ENCODE results near the gene HIPK2. TPM values are rescaled to one million over a fixed set of nuclear protein-coding genes. Genes with fewer than 3 reads are reported as not detected.
A peak's percentile ranks its signal among the peaks of the same experiment; 100 is the strongest.

The HIPK2 gene
- total and polyA plus RNA-seq, 2 of the 4 experiments (the other 2 are of a cell fraction): 22.0 to 27.1 TPM

DNA sequence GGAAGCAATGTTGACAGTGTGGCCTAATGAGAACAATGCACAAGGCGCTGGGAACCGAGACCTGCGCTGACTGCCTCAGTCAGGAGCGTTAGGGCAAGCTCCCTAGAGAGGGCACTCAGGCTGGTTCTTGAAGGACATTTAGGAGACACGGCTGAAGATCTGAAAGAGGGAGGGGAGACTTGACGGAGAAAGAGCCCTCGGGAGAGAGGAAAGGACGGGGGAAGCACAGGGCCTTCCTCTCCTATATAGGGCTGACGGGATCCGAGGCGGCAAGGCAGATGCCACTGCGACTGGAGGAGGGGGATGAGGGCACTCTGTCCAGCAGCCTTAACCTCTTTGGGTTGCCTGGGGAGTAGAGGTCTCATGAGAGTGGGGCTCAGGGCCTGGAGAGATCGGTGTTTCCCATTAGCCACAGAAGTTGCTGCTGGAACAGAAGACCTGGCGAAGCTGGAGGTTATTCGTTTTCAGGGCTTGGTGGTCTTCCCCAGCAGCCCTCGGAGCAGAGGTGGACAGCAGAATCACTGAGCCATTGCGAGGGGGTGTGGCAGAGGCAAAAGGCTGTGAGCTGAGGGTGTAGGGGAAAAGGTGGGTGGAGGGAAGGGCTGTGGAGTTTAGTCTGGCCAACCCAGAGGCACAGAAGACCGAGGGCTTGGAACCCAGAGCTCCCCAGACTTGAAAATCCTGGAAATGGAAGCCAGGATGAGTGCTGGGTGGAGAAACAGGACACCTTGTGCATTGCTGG is 218.3 kb downstream of the HIPK2 start:
- Histone ChIP-seq H3K27me3 (ENCODE audit: control insufficient read depth, insufficient read depth, low read length) (peaks cover 11% of the 10 kb centered on the region; the same call in 1 of the 2 replicates), H3K9ac (ENCODE audit: low read depth, low read length) (no peak overlapping the region), H4K20me1 (ENCODE audit: insufficient read depth, low read length) (peaks cover 5% of the 10 kb centered on the region; the same call in 1 of the 2 replicates), H2BK20ac (ENCODE audit: low read depth, low read length) (no peak overlapping the region), H3K27ac (ENCODE audit: insufficient read depth, low read length) (no peak overlapping the region), H3K23ac (ENCODE audit: low read depth, low read length) (no peak overlapping the region), H3K79me1 (ENCODE audit: low read depth in 1 of 2, low read length in 2 of 2) (no peaks in the 10 kb centered on the region; a peak in 1 of 4 replicates), H3K14ac (replicated peaks; ENCODE audit: low read depth, low read length) (no peak overlapping the region), H2AK9ac (replicated peaks; ENCODE audit: low read depth, low read length, poor library complexity) (no peak overlapping the region), H2BK120ac (ENCODE audit: low read depth, low read length) (no peak overlapping the region), H3K9me1 (ENCODE audit: insufficient read depth, low read length) (peaks cover 8% of the 10 kb centered on the region; the same call in 1 of the 2 replicates), H2AK5ac (ENCODE audit: low read depth, low read length) (no peak overlapping the region), H4K91ac (ENCODE audit: insufficient read depth, low read depth, low read length) (no peak overlapping the region), H3K4me1 (ENCODE audit: control insufficient read depth, insufficient read depth, low read length) (no peaks in the 10 kb centered on the region), H3K9me3 (ENCODE audit: control insufficient read depth, insufficient read depth, low read length) (no peaks in the 10 kb centered on the region), H3K56ac (ENCODE audit: extremely low read depth, insufficient read depth, low read length) (no peak overlapping the region), H2AFZ (replicated peaks; ENCODE audit: low read length, poor library complexity) (no peak overlapping the region), H2BK15ac (ENCODE audit: low read depth, low read length) (no peak overlapping the region), H4K8ac (ENCODE audit: low read depth in 2 of 2, low read length in 2 of 2) (no peak overlapping the region), H2BK5ac (ENCODE audit: low read depth, low read length, poor library complexity, severe bottlenecking) (no peak overlapping the region), H4K5ac (ENCODE audit: low read depth, low read length) (no peak overlapping the region), H3K36me3 (ENCODE audit: control insufficient read depth, insufficient read depth, low read length) (peaks cover 17% of the 10 kb centered on the region; the same call in 1 of the 2 replicates), H3K4me3 (ENCODE audit: insufficient read depth, low read depth, low read length) (no peak overlapping the region), H3K4me2 (ENCODE audit: low read depth, low read length) (no peak overlapping the region), H3K4ac (ENCODE audit: low read depth, low read length) (no peak overlapping the region), H3K18ac (ENCODE audit: low read depth, low read length) (no peak overlapping the region)
- in situ Hi-C loops (cut with MboI; ENCODE audit: low sequenced_read_pairs) (no loop called here), dilution Hi-C loops (cut with HindIII; ENCODE audit: low sequenced_read_pairs, unreplicated experiment) (no loop called here), intact Hi-C loops (cut with micrococcal nuclease) (no loop called here)
- ChIA-PET POLR2A (ENCODE audit: unreplicated experiment) (interaction anchor here (0.5 kb wide), 1 partner anchor 253 kb away, joined by 9 read pairs; no protein-coding TSS in a partner anchor), CTCF (no interaction called here)
- no TSS peak for BruUV-seq (replicated peaks)
- DNase-seq (no peak), ATAC-seq (ENCODE audit: low read depth) (peak; percentile 29; the same call in 1 of the 2 replicates)
- 81% methylated on average over 10 of the region's 18 CpGs; no CpG with 5 or more reads in 1 of the 2 experiments for WGBS, 2 experiments (ENCODE audit: extremely low coverage in 2 of 2, insufficient read length in 1 of 2)
- TF ChIP-seq CEBPB (IDR thresholded peaks at IDR 0.05; ENCODE audit: low read depth, low read length) (no peak), ELK1 (IDR thresholded peaks at IDR 0.05; ENCODE audit: borderline replicate concordance, low read depth, low read length) (no peak), BHLHE40 (IDR thresholded peaks at IDR 0.05; ENCODE audit: low read depth, low read length) (no peak), FOS (IDR thresholded peaks at IDR 0.05; ENCODE audit: low read depth, low read length) (no peak), POLR2A (IDR thresholded peaks at IDR 0.05; ENCODE audit: low read depth, low read length) (no peak), SMC3 (IDR thresholded peaks at IDR 0.05; ENCODE audit: low read depth, low read length) (no peak), MAFK (IDR thresholded peaks at IDR 0.05; ENCODE audit: low read depth, low read length) (no peak), RCOR1 (IDR thresholded peaks at IDR 0.05; ENCODE audit: insufficient replicate concordance, low read length) (no peak), CTCF (conservative IDR thresholded peaks at IDR 0.05; ENCODE audit: low read depth, low read length) (no peak), RAD21 (IDR thresholded peaks at IDR 0.05; ENCODE audit: low read length) (no peak)
- TF ChIP-seq, protein P1, sequence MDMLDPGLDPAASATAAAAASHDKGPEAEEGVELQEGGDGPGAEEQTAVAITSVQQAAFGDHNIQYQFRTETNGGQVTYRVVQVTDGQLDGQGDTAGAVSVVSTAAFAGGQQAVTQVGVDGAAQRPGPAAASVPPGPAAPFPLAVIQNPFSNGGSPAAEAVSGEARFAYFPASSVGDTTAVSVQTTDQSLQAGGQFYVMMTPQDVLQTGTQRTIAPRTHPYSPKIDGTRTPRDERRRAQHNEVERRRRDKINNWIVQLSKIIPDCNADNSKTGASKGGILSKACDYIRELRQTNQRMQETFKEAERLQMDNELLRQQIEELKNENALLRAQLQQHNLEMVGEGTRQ (IDR thresholded peaks at IDR 0.05; ENCODE audit: low read depth, low read length): no peak

All from IMR-90 (cell line).